ENCODE measurements around the gene PLXNB3. TPM values are rescaled to one million over a fixed set of nuclear protein-coding genes. Genes with fewer than 3 reads are reported as not detected.

PLXNB3 gene
- total and polyA plus RNA-seq, 2 of the 13 experiments (the other 11 are each of a cell fraction or from before 2014, with no cell fraction given): 3.0 to 6.9 TPM

- TF ChIP-seq NFATC3 (CRISPR knock-in tag; IDR thresholded peaks at IDR 0.05) (no peak), ZSCAN21 (CRISPR knock-in tag; IDR thresholded peaks at IDR 0.05; ENCODE audit: borderline replicate concordance) (no peak)
Measured at GRCh38 chrX:153801669-153802068, 37.6 kb downstream of the PLXNB3 start (continued).

- no peak overlapping the region for H3K4me3 ChIP-seq (replicated peaks in 1 of 3; ENCODE audit: insufficient read depth in 1 of 3, low read depth in 2 of 3, low read length in 3 of 3)
- H3K9me3 ChIP-seq (ENCODE audit: low read length): no peaks in the 10 kb centered on the region
- no peak overlapping the region for H3K9ac ChIP-seq (ENCODE audit: insufficient read depth, low read depth, low read length)
- TF ChIP-seq ZNF614 (CRISPR knock-in tag; IDR thresholded peaks at IDR 0.05; ENCODE audit: borderline replicate concordance) (no peak), DMTF1 (CRISPR knock-in tag; IDR thresholded peaks at IDR 0.05) (no peak), TBX2 (CRISPR knock-in tag; IDR thresholded peaks at IDR 0.05; ENCODE audit: borderline replicate concordance) (no peak), TBP (CRISPR knock-in tag; IDR thresholded peaks at IDR 0.05) (no peak), ZNF792 (CRISPR knock-in tag; IDR thresholded peaks at IDR 0.05) (no peak), ZNF773 (CRISPR knock-in tag; IDR thresholded peaks at IDR 0.05; ENCODE audit: borderline replicate concordance) (no peak)
- FAIRE-seq (no peak), ATAC-seq (peak; percentile 9; the same call in 2 of the 3 replicates), DNase-seq (ENCODE audit: low spot score) (no peak)
- H2AFZ ChIP-seq (ENCODE audit: low read length): no peak overlapping the region
- no peaks in the 10 kb centered on the region for H4K20me1 ChIP-seq (ENCODE audit: insufficient read depth, low read length)
- intact Hi-C loops (cut with micrococcal nuclease; ENCODE audit: unreplicated experiment): no loop called here
- POLR2A ChIA-PET: no interaction called here
- no peak overlapping the region for H3K4me2 ChIP-seq (ENCODE audit: low read depth, low read length)
- H3K79me2 ChIP-seq (ENCODE audit: insufficient read depth, low read length): no peaks in the 10 kb centered on the region
- in situ Hi-C loops (cut with HindIII; ENCODE audit: extremely low pct_ligation_motif_present, low pct_unique_long_range_greater_than_20kb): no loop called here
- no peak overlapping the region for H3K27ac ChIP-seq (ENCODE audit: extremely low read length, insufficient read depth, low read length)
- H3K4me1 ChIP-seq (ENCODE audit: insufficient read depth, low read length): no peaks in the 10 kb centered on the region
- peaks cover 0 to 2% of the 10 kb centered on the region in 2 experiments; a peak in 1 of 5 replicates for H3K36me3 ChIP-seq (replicated peaks in 1 of 2; ENCODE audit: control insufficient read depth in 1 of 2, insufficient read depth in 2 of 2, low read length in 2 of 2)
- peaks cover 2 to 27% of the 10 kb centered on the region in 2 experiments; a peak in 3 of 5 replicates for H3K27me3 ChIP-seq (ENCODE audit: control insufficient read depth in 1 of 2, insufficient read depth in 2 of 2, low read length in 2 of 2)
- no TSS peak for BruUV-seq (replicated peaks)
- CTCF ChIA-PET (ENCODE audit: low intra/inter-chr PET ratio, low total read pairs): no interaction called here
- WGBS (ENCODE audit: low lambda C conversion rate): 74% methylated on average over 8 of the region's 14 CpGs
Measured at GRCh38 chrX:153802513-153803045, 38.5 kb downstream of the PLXNB3 start.

Measured in HepG2 (cell line).